Chondrocyte (in vitro differentiated cells): ENCODE measurements around the gene HSPB9. TPM values are rescaled to one million over a fixed set of nuclear protein-coding genes. Genes with fewer than 3 reads are reported as not detected.
A peak's percentile ranks its signal among the peaks of the same experiment; 100 is the strongest.

Experiments
- DNase-seq: peaks from one replicate; pipeline ENCODE4 v3.0.0; 2021; ENCODE audit warnings: mixed read lengths, low spot score
- H3K27ac Mint-ChIP-seq: one replicate; pipeline ENCODE4 v1.8.0; 2021; ENCODE audit warnings: mild to moderate bottlenecking, moderate library complexity, mixed read lengths; ENCODE audit not compliant: unreplicated experiment
- H3K27me3 Mint-ChIP-seq: 2 replicates; pipeline ENCODE4 v1.8.0; 2021; ENCODE audit warnings: low read depth, mixed read lengths
- H3K36me3 Mint-ChIP-seq: 2 replicates; pipeline ENCODE4 v1.8.0; 2021; ENCODE audit warnings: low read depth, mixed read lengths
- H3K4me1 Mint-ChIP-seq: 2 replicates; pipeline ENCODE4 v1.8.0; 2021; ENCODE audit warnings: low read depth, mild to moderate bottlenecking, mixed read lengths
- H3K4me3 Mint-ChIP-seq: one replicate; pipeline ENCODE4 v1.8.0; 2021; ENCODE audit warnings: mild to moderate bottlenecking, moderate library complexity, mixed read lengths; ENCODE audit not compliant: unreplicated experiment
- H3K9me3 Mint-ChIP-seq: 2 replicates; pipeline ENCODE4 v1.8.0; 2021; ENCODE audit warnings: low read depth, mixed read lengths
- CTCF ChIP-seq: fragments of 200-600 bp; sonication (generic); IDR thresholded peaks from 2 replicates; pipeline ENCODE4 v1.5.0; 2021; ENCODE audit warnings: antibody characterized with exemption, mild to moderate bottlenecking, moderate library complexity
- total RNA-seq: library from RNA; stranded (reverse); gene quantifications from 3 replicates; pipeline ENCODE4 v1.2.1, GENCODE V29; 2021

The HSPB9 gene
- total RNA-seq, 1 donor from 2014 or later: not detected

GRCh38 chr17:42113293-42114069 lies 9.1 kb upstream of the HSPB9 start:
- Mint-ChIP-seq H3K36me3 (peaks cover 14% of the 10 kb centered on the region), H3K4me1 (peaks cover 10% of the 10 kb centered on the region), H3K9me3 (no peaks in the 10 kb centered on the region), H3K27me3 (no peaks in the 10 kb centered on the region), H3K27ac (no peak overlapping the region), H3K4me3 (no peak overlapping the region)
- no peak for DNase-seq
- no peak for TF ChIP-seq CTCF

GRCh38 chr17:42114118-42114517 lies 8.5 kb upstream of the HSPB9 start:
- Mint-ChIP-seq H3K36me3 (peaks cover 14% of the 10 kb centered on the region), H3K9me3 (no peaks in the 10 kb centered on the region), H3K27ac (no peak overlapping the region), H3K4me3 (no peak overlapping the region), H3K27me3 (no peaks in the 10 kb centered on the region), H3K4me1 (peaks cover 14% of the 10 kb centered on the region)
- no peak for TF ChIP-seq CTCF
- DNase-seq: no peak

GRCh38 chr17:42116705-42117396 lies 5.8 kb upstream of the HSPB9 start:
- no peaks in the 10 kb centered on the region for H3K9me3 Mint-ChIP-seq
- H3K27ac Mint-ChIP-seq: no peak overlapping the region
- no peak for DNase-seq
- peak; percentile 90 for TF ChIP-seq CTCF
- no peak overlapping the region for H3K4me3 Mint-ChIP-seq
- H3K36me3 Mint-ChIP-seq: peaks cover 14% of the 10 kb centered on the region
- H3K4me1 Mint-ChIP-seq: peaks cover 25% of the 10 kb centered on the region
- no peaks in the 10 kb centered on the region for H3K27me3 Mint-ChIP-seq

- Mint-ChIP-seq H3K4me3 (no peak overlapping the region), H3K4me1 (peaks cover 21% of the 10 kb centered on the region), H3K27me3 (no peaks in the 10 kb centered on the region), H3K36me3 (peaks cover 14% of the 10 kb centered on the region), H3K9me3 (no peaks in the 10 kb centered on the region), H3K27ac (no peak overlapping the region)
- DNase-seq: no peak
- TF ChIP-seq CTCF: no peak
These were observed 5.0 kb upstream of the HSPB9 start for GRCh38 chr17:42117397-42118125.

GRCh38 chr17:42118126-42118510 lies 4.5 kb upstream of the HSPB9 start:
- Mint-ChIP-seq H3K4me3 (no peak overlapping the region), H3K27me3 (no peaks in the 10 kb centered on the region), H3K36me3 (peaks cover 14% of the 10 kb centered on the region), H3K4me1 (peaks cover 21% of the 10 kb centered on the region), H3K27ac (no peak overlapping the region), H3K9me3 (no peaks in the 10 kb centered on the region)
- DNase-seq: no peak
- no peak for TF ChIP-seq CTCF
